K562 (cell line): Measurements from ENCODE around the gene ENDOD1. TPM values are rescaled to one million over a fixed set of nuclear protein-coding genes. Genes with fewer than 3 reads are reported as not detected.

Experiments
- AFF1 ChIP-seq, 2 experiments: fragments of 450-650 bp; IDR thresholded peaks; 2 replicates each; pipeline ENCODE4 v1.6.1; 2018; ENCODE audit warnings: mild to moderate bottlenecking in 2 of 2, low read depth in 1 of 2; ENCODE audit not compliant: partially characterized antibody in 2 of 2
- CC2D1A ChIP-seq: fragments of 450-650 bp; IDR thresholded peaks from 2 replicates; pipeline ENCODE4 v1.6.1; 2017; ENCODE audit warnings: mild to moderate bottlenecking
- CREM ChIP-seq: IDR thresholded peaks from 2 replicates; pipeline ENCODE4 v1.6.1; 2014; ENCODE audit warnings: antibody characterized with exemption, low read depth
- CUX1 ChIP-seq: fragments of 200-800 bp; sonication (Bioruptor generic); IDR thresholded peaks from 2 replicates; pipeline ENCODE4 v1.6.1; 2016; ENCODE audit warnings: missing genetic modification characterization, missing compliant biosample characterization
- ELF1 ChIP-seq: fragments of 200-800 bp; sonication (Bioruptor generic); IDR thresholded peaks from 2 replicates; pipeline ENCODE4 v1.6.1; 2016; ENCODE audit warnings: missing genetic modification characterization, missing compliant biosample characterization
- GTF2A2 ChIP-seq: IDR thresholded peaks from 2 replicates; pipeline ENCODE4 v1.6.1; 2016; ENCODE audit warnings: mild to moderate bottlenecking, missing genetic modification characterization, missing compliant biosample characterization
- HEY1 ChIP-seq: fragments of 250-450 bp; sonication (Bioruptor Pico); IDR thresholded peaks from 2 replicates; pipeline ENCODE4 v1.5.0; 2020; ENCODE audit warnings: mild to moderate bottlenecking, moderate library complexity, borderline replicate concordance
- KDM2B ChIP-seq: fragments of 250-450 bp; sonication (Bioruptor Pico); IDR thresholded peaks from 2 replicates; pipeline ENCODE4 v1.8.0; 2021; ENCODE audit warnings: mild to moderate bottlenecking, moderate library complexity
- MCM7 ChIP-seq, 2 experiments: fragments of 450-650 bp; IDR thresholded peaks; 2 replicates each; pipeline ENCODE4 v1.6.1; 2016 to 2018
- NCOA6 ChIP-seq: fragments of 450-650 bp; IDR thresholded peaks from 2 replicates; pipeline ENCODE4 v1.6.1; 2017; ENCODE audit warnings: mild to moderate bottlenecking
- PML ChIP-seq: IDR thresholded peaks from 2 replicates; pipeline ENCODE4 v1.6.1; 2012; ENCODE audit warnings: low read length, inconsistent platforms
- RCOR1 ChIP-seq, 2 experiments: IDR thresholded peaks; 2 replicates each; pipeline ENCODE4 v1.6.1; 2012; ENCODE audit warnings: low read depth in 2 of 2, low read length in 2 of 2, borderline replicate concordance in 1 of 2, improper control_type of control experiment in 1 of 2
- RNF2 ChIP-seq: sonication (generic); IDR thresholded peaks from 2 replicates; pipeline ENCODE4 v1.6.1; 2016
- STAG1 ChIP-seq: sonication (generic); formaldehyde crosslinking; IDR thresholded peaks from 2 replicates; pipeline ENCODE4 v1.5.0; 2020; ENCODE audit warnings: missing genetic modification reagents, borderline replicate concordance
- TBL1XR1 ChIP-seq, 2 experiments: IDR thresholded peaks; 2 replicates each; pipeline ENCODE4 v1.6.1; 2012; ENCODE audit warnings: improper control_type of control experiment in 2 of 2, low read length in 2 of 2, mild to moderate bottlenecking in 1 of 2
- TOE1 ChIP-seq, 2 experiments: fragments of 450-650 bp in 1 of 2; sonication (generic) in 1 of 2; formaldehyde crosslinking in 1 of 2; IDR thresholded peaks; 2 replicates each; pipeline versions ENCODE4 v1.7.1 to v1.8.0; 2016 to 2022; ENCODE audit warnings: borderline replicate concordance in 2 of 2, mild to moderate bottlenecking in 2 of 2, antibody characterized with exemption in 1 of 2, inconsistent platforms in 1 of 2, low read depth in 1 of 2, missing genetic modification reagents in 1 of 2, moderate library complexity in 1 of 2
- ZNF41 ChIP-seq: fragments of 250-450 bp; sonication (Bioruptor Pico); conservative IDR thresholded peaks from 2 replicates; pipeline ENCODE4 v1.4.0; 2020; ENCODE audit warnings: mild to moderate bottlenecking
- ZSCAN32 ChIP-seq: fragments of 450-650 bp; formaldehyde crosslinking; IDR thresholded peaks from 2 replicates; pipeline ENCODE4 v1.4.0; 2020; ENCODE audit warnings: mild to moderate bottlenecking, moderate library complexity
- polyA plus RNA-seq, 8 experiments: library from polyadenylated mRNA; depleted of rRNA in 4 of 8; stranded (reverse) in 5 of 8; unstranded in 3 of 8; fragments of >200 nt; fragmentation: Nextera tagmentation in 2 of 8; fragmentation: Illumina TruSeq in 1 of 8; extraction: Ambion mirVana in 2 of 8; extraction: Trizol in 1 of 8; gene quantifications; 2 replicates each; pipeline versions ENCODE4 v1.2.1 to v1.2.3, GENCODE V29; 2011 to 2014; ENCODE audit warnings: inconsistent platforms in 1 of 8, missing spikeins in 1 of 8
- total RNA-seq, 7 experiments: library from RNA; depleted of rRNA in 6 of 7; stranded (reverse); fragments of >200 nt in 6 of 7; fragmentation: Illumina TruSeq in 2 of 7; extraction: Trizol in 2 of 7; gene quantifications; 2 replicates each; pipeline versions ENCODE4 v1.2.1 to v1.2.3, GENCODE V29; 2011 to 2021; ENCODE audit warnings: low replicate concordance in 1 of 7

ENDOD1 gene
- total and polyA plus RNA-seq, 9 of the 15 experiments (the other 6 are each of a cell fraction or from before 2014, with no cell fraction given): 4.2 to 11.8 (median 9.3) TPM

DNA sequence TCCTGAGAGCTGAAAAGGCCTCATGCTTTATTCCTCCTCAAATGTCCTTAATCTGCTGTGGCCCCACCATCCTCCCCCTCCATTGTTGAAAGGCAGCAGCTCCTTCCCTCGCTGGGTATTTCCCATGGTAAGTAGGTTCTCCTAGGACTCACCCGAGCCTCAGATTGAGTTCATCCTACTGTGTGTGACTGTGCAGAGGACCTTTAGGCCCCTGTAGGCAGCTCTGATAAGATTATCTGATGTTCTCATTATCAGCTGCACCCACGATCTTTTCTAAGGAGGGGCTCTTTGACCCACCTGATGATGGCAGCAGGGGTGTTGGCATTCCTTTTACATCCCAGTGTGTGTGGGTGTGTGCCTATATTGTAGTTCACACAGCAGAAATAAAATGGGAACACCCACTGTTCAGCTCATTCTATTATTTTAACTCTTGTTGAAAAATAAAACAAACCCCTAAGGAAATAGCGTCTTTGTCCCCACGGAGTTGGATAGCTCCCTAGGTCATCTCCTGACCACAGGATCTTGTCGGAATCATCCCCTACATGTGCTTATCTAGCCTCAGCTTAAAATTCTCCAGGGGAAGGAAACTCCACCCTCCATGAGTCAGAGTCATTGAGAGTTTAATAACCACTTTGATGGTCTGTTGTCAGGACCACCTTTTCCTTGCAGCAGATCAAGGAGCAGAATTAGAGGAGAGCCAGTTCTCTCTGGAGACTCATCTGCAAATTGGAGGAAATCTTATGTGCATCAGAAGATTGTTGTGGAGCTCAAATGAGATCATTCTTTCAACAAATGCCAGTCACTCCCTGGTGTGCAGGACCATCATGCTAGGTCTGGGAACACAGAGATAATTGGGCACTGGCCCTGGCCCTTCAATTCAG is 19.3 kb downstream of the ENDOD1 start (continued):
- TF ChIP-seq PML (peak; percentile 94; the same call in 1 of the 2 replicates), KDM2B (CRISPR knock-in tag) (no peak), CC2D1A (peak; percentile 81; the same call in 1 of the 2 replicates), CREM (peak; percentile 72), TOE1 (IDR thresholded peaks at IDR 0.05; ENCODE audit: borderline replicate concordance) (no peak), TOE1 (CRISPR knock-in tag; IDR thresholded peaks at IDR 0.05; ENCODE audit: borderline replicate concordance, low read depth) (no peak), AFF1 (IDR thresholded peaks at IDR 0.05; ENCODE audit: low read depth in 1 of 2, partially characterized antibody in 2 of 2) (peak in 1 of 2 experiments; percentile 40), NCOA6 (no peak), MCM7 (IDR thresholded peaks at IDR 0.05) (no peak), ELF1 (no peak), CUX1 (CRISPR knock-in tag) (no peak), RNF2 (peak; percentile 70; the same call in 1 of the 2 replicates), STAG1 (no peak), TBL1XR1 (IDR thresholded peaks at IDR 0.05; ENCODE audit: low read length in 2 of 2) (peak in 1 of 2 experiments; percentile 83; a peak in 2 of 4 replicates), ZNF41 (CRISPR knock-in tag) (no peak), HEY1 (CRISPR knock-in tag) (0 out of 2 replicates have a peak, but pooled peaks have one; percentile 73), GTF2A2 (tag) (0 out of 2 replicates have a peak, but pooled peaks have one; percentile 20), ZSCAN32 (CRISPR knock-in tag) (no peak), RCOR1 (IDR thresholded peaks at IDR 0.05; ENCODE audit: borderline replicate concordance in 1 of 2, low read depth in 2 of 2, low read length in 2 of 2) (peak; percentile 20 to 87; a peak in 3 of 4 replicates)
